A549 (cell line): ENCODE results near the gene PRELP. TPM values are rescaled to one million over a fixed set of nuclear protein-coding genes. Genes with fewer than 3 reads are reported as not detected.

Experiments
- ATAC-seq, 2 experiments: fragments of 200-7000 bp in 1 of 2; fragments of >200 bp in 1 of 2; cut with Nextera tagmentation in 1 of 2; cut with Tn5 transposase in 1 of 2; 3 replicates each; pipeline versions ENCODE4 v1.8.0 to v1.9.1; 2018 to 2020; ENCODE audit warnings: mild to moderate bottlenecking in 1 of 2, moderate library complexity in 1 of 2
- CTCF ChIA-PET: fragments of 300-600 bp; sonication (Branson Sonifier 250); formaldehyde crosslinking; extraction: SDS; loops from one replicate; lab custom pipeline; 2021; ENCODE audit warnings: antibody characterized with exemption, inconsistent platforms; lab: Yijun Ruan, JAX
- POLR2A ChIA-PET: fragments of 350-600 bp; formaldehyde crosslinking; extraction: SDS; loops from one replicate; lab custom pipeline; 2021; ENCODE audit warnings: antibody characterized with exemption, inconsistent platforms; lab: Yijun Ruan, JAX
- DNase-seq, 2 experiments: peaks; one replicate each; pipeline versions ENCODE4 v3.0.0 to v3.0.0-alpha.2; 2011 to 2016; ENCODE audit warnings: low read depth in 1 of 2, low spot score in 1 of 2
- FAIRE-seq: peaks from 2 replicates; lab custom pipeline; 2011; peaks lifted over from hg19 to GRCh38; lab: Jason Lieb, UNC
- H3K27ac ChIP-seq, 2 experiments: fragments of >200 bp; sonication (Bioruptor Twin); formaldehyde crosslinking; 3 replicates each; pipeline ENCODE4 v1.5.1; 2016 to 2017
- H3K4me1 ChIP-seq: fragments of >200 bp; sonication (Bioruptor Twin); formaldehyde crosslinking; 3 replicates; pipeline ENCODE4 v1.6.1; 2016
- H3K4me2 ChIP-seq: fragments of >200 bp; sonication (Bioruptor Twin); formaldehyde crosslinking; 3 replicates; pipeline ENCODE4 v1.6.1; 2016
- H3K4me3 ChIP-seq: fragments of >200 bp; sonication (Bioruptor Twin); formaldehyde crosslinking; 3 replicates; pipeline ENCODE4 v1.5.1; 2016
- H3K9me3 ChIP-seq: fragments of >200 bp; sonication (Bioruptor Twin); formaldehyde crosslinking; 3 replicates; pipeline ENCODE4 v1.6.1; 2016
- BCL3 ChIP-seq: fragments of >200 bp; sonication (Bioruptor Twin); formaldehyde crosslinking; IDR thresholded peaks from 3 replicates; pipeline ENCODE4 v1.6.1; 2016
- CTCF ChIP-seq: fragments of >200 bp; sonication (Bioruptor Twin); formaldehyde crosslinking; IDR thresholded peaks from 3 replicates; pipeline ENCODE4 v1.5.1; 2016
- ESRRA ChIP-seq: fragments of 150-350 bp; IDR thresholded peaks from 2 replicates; pipeline ENCODE4 v1.6.1; 2014; ENCODE audit warnings: mild to moderate bottlenecking, low read length, borderline replicate concordance
- FOXS1 ChIP-seq: fragments of 250-450 bp; sonication (Bioruptor Pico); IDR thresholded peaks from 2 replicates; pipeline ENCODE4 v1.5.0; 2020; ENCODE audit warnings: mild to moderate bottlenecking, moderate library complexity
- GATA3 ChIP-seq: IDR thresholded peaks from 2 replicates; pipeline ENCODE4 v1.6.1; 2012; ENCODE audit warnings: borderline replicate concordance
- HEYL ChIP-seq: fragments of 250-450 bp; sonication (Bioruptor Pico); IDR thresholded peaks from 2 replicates; pipeline ENCODE4 v1.8.0; 2021; ENCODE audit warnings: mild to moderate bottlenecking, moderate library complexity
- HMGXB4 ChIP-seq: fragments of 250-450 bp; sonication (Bioruptor Pico); IDR thresholded peaks from 2 replicates; pipeline ENCODE4 v1.5.0; 2021; ENCODE audit warnings: mild to moderate bottlenecking, moderate library complexity, borderline replicate concordance
- HOXA7 ChIP-seq: fragments of 250-450 bp; sonication (Bioruptor Pico); IDR thresholded peaks from 2 replicates; pipeline ENCODE4 v1.5.0; 2020; ENCODE audit warnings: mild to moderate bottlenecking, moderate library complexity
- HOXB13 ChIP-seq: fragments of 250-450 bp; sonication (Bioruptor Pico); IDR thresholded peaks from 2 replicates; pipeline ENCODE4 v1.5.0; 2020; ENCODE audit warnings: low read depth, mild to moderate bottlenecking, moderate library complexity
- HOXB5 ChIP-seq: fragments of 250-450 bp; sonication (Bioruptor Pico); IDR thresholded peaks from 2 replicates; pipeline ENCODE4 v1.5.0; 2020; ENCODE audit warnings: mild to moderate bottlenecking, moderate library complexity
- NFE2L2 ChIP-seq: fragments of 150-350 bp; conservative IDR thresholded peaks from 2 replicates; pipeline ENCODE4 v1.6.1; 2014; ENCODE audit warnings: low read length
- NR3C1 ChIP-seq: fragments of >200 bp; sonication (Bioruptor Twin); formaldehyde crosslinking; IDR thresholded peaks from 3 replicates; pipeline ENCODE4 v1.6.1; 2017
- POLR2A ChIP-seq: IDR thresholded peaks from 2 replicates; pipeline ENCODE4 v1.6.1; 2012; ENCODE audit warnings: mild to moderate bottlenecking, low read length
- RAD21 ChIP-seq, 2 experiments: fragments of >200 bp in 1 of 2; sonication (Bioruptor Twin) in 1 of 2; formaldehyde crosslinking in 1 of 2; IDR thresholded peaks in 1 of 2; conservative IDR thresholded peaks in 1 of 2; 2 replicates in 1 of 2; 3 replicates in 1 of 2; pipeline ENCODE4 v1.6.1; 2012 to 2018; ENCODE audit warnings: inconsistent platforms in 1 of 2
- SMC3 ChIP-seq: fragments of >200 bp; sonication (Bioruptor Twin); formaldehyde crosslinking; IDR thresholded peaks from 3 replicates; pipeline ENCODE4 v1.6.1; 2018; ENCODE audit warnings: inconsistent platforms
- TP53 ChIP-seq: fragments of 250-450 bp; sonication (Bioruptor Pico); IDR thresholded peaks from 2 replicates; pipeline ENCODE4 v1.5.0; 2021; ENCODE audit warnings: mild to moderate bottlenecking, moderate library complexity
- USF2 ChIP-seq: fragments of 450-650 bp; IDR thresholded peaks from 2 replicates; pipeline ENCODE4 v1.6.1; 2014; ENCODE audit warnings: antibody characterized with exemption
- WGBS: methylation state at CpG from one replicate; pipeline ENCODE4 v1.1.6; 2017; ENCODE audit errors: missing lambda C conversion rate; 5-methylcytosine and 5-hydroxymethylcytosine counted together
- polyA plus RNA-seq, 4 experiments: library from polyadenylated mRNA; depleted of rRNA in 3 of 4; stranded (reverse); fragments of >200 nt; fragmentation: RNase III in 1 of 4; extraction: RNeasy Plus Mini Kit Qiagen cat#74134 plus additional on column Dnase treatment in 1 of 4; gene quantifications; 2 replicates in 3 of 4; 3 replicates in 1 of 4; pipeline ENCODE4 v1.2.3, GENCODE V29; 2011 to 2017

PRELP gene
- polyA plus RNA-seq, 2 of the 4 experiments (the other 2 are of a cell fraction) = not detected

GRCh38 chr1:203442821-203443220, 32.8 kb upstream of the PRELP start:
- Histone ChIP-seq H3K4me3 (no peak overlapping the region), H3K4me1 (no peaks in the 10 kb centered on the region), H3K9me3 (peaks cover 12% of the 10 kb centered on the region; the same call in 2 of the 3 replicates), H3K4me2 (no peak overlapping the region), H3K27ac (no peak overlapping the region)
- WGBS = 27% methylated on average over 7 of the region's 7 CpGs
- TF ChIP-seq HEYL (CRISPR knock-in tag) = no peak
- TF ChIP-seq HOXB5 = no peak
- no peak for TF ChIP-seq SMC3
- TF ChIP-seq NFE2L2 = no peak
- no peak for TF ChIP-seq NR3C1
- TF ChIP-seq RAD21 (conservative IDR thresholded peaks at IDR 0.05 in 1 of 2, IDR thresholded peaks at IDR 0.05 in 1 of 2) = no peak
- TF ChIP-seq HOXA7 (CRISPR knock-in tag) = no peak
- no peak for TF ChIP-seq ESRRA
- TF ChIP-seq TP53 (CRISPR knock-in tag) = no peak
- TF ChIP-seq BCL3 = no peak
- no peak for TF ChIP-seq FOXS1 (CRISPR knock-in tag)
- TF ChIP-seq GATA3 = no peak
- no peak for TF ChIP-seq USF2
- DNase-seq = no peak
- POLR2A ChIA-PET = no interaction called here
- no peak for ATAC-seq
- CTCF ChIA-PET = interaction anchor here (1.1 to 9.7 kb wide), 5 partner anchors 45 to 260 kb away, joined by 3 to 137 read pairs (median 4); partner anchors contain the start of gene ATP2B4
- no peak for FAIRE-seq

GRCh38 chr1:203443296-203443695, 32.3 kb upstream of the PRELP start:
- no peak for TF ChIP-seq POLR2A
- TF ChIP-seq HMGXB4 (CRISPR knock-in tag) = no peak
- TF ChIP-seq HOXB13 = no peak
- no peak for ATAC-seq
- Histone ChIP-seq H3K27ac (no peak overlapping the region), H3K9me3 (peaks cover 12% of the 10 kb centered on the region; the same call in 2 of the 3 replicates), H3K4me1 (no peaks in the 10 kb centered on the region), H3K4me2 (no peak overlapping the region), H3K4me3 (no peak overlapping the region)
- DNase-seq = no peak
- POLR2A ChIA-PET = no interaction called here
- WGBS = 16% methylated on average over 2 of the region's 2 CpGs
- no peak for FAIRE-seq
- CTCF ChIA-PET = interaction anchor here (1.3 to 9.7 kb wide), 4 partner anchors 45 to 404 kb away, joined by 3 to 137 read pairs (median 14); no protein-coding TSS in a partner anchor

- CTCF ChIA-PET = interaction anchor here (1.3 to 9.7 kb wide), 3 partner anchors 101 to 405 kb away, joined by 4 to 137 read pairs (median 7); no protein-coding TSS in a partner anchor
- peak in 1 of 2 experiments; percentile 16; a peak in 1 of 5 replicates for TF ChIP-seq RAD21 (conservative IDR thresholded peaks at IDR 0.05 in 1 of 2, IDR thresholded peaks at IDR 0.05 in 1 of 2)
- TF ChIP-seq POLR2A = no peak
- 0 out of 3 replicates have a peak, but pooled peaks have one; percentile 8 for TF ChIP-seq CTCF
- no peak for TF ChIP-seq HOXB5
- Histone ChIP-seq H3K27ac (no peak overlapping the region), H3K4me1 (no peaks in the 10 kb centered on the region), H3K4me3 (no peak overlapping the region), H3K4me2 (no peak overlapping the region), H3K9me3 (peaks cover 12% of the 10 kb centered on the region; the same call in 2 of the 3 replicates)
- WGBS = 65% methylated on average over 1 of the region's 1 CpG
- ATAC-seq = no peak
- POLR2A ChIA-PET = no interaction called here
- no peak for DNase-seq
- no peak for FAIRE-seq
Measured at GRCh38 chr1:203444171-203444576, 31.4 kb upstream of the PRELP start.
